Measurements from ENCODE around the gene ROBO2.

Gene ROBO2

DNA sequence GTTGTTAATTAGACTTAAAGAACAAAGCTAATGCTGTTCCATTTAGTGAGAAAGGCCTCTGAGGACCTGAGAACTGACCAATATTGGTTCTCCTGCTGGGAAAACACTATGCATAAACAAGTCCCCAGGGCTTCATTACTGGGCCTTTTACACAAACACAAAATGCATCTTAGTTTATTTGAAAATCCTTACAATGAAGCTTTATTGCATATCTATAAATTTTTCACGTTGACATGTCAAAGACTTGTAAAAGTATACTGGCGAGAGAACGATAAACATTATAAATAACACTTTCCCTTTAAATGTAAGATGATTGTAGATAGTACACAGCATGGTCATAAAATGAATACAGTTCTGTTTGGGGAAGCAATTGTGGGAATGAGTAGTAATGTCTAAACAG is 151.7 kb downstream of the ROBO2 start:
- no peak for DNase-seq

DNA sequence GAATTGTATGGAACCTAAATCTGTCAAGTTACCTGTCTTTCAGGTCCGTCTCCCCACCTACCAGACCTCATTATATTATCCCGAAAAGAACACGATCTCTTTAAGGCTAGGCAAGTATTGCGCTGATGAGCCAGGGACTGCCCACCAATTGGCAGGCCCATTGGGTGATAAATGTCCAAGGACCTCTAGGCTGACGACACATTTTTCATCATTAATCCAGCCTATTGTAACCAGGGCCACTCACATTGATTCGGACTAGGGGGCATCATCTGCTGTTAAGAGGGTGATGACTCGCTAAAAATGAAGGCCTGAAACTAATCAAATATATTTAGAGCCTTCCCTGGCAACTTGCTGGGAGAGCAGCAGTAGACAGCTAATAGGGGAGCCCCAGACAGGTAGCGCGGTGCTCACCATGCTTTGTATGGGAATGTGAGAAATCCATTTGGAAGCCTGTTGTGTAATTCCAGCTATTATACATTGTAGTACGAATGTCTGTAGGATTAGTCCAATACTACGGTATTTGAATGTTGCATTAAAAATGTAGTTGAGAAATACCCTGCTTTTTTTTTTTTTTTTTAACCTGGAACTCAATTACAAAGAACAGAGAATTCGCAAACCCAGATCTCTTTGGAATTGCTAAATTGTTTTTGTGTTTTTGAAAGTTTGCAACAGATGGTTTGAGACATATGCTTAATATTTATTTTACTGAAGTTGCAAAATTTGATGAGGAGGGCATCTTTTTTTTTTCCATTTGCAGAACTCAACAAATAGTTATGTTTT is 156.1 kb downstream of the ROBO2 start:
- DNase-seq: no peak

- no peak for DNase-seq
Observed at GRCh38 chr3:77197408-77197807, 157.5 kb downstream of the ROBO2 start.

- no peak for DNase-seq
Observed at GRCh38 chr3:77203851-77204250, 164.0 kb downstream of the ROBO2 start.

- no peak for DNase-seq
Observed at GRCh38 chr3:77204788-77205187, 164.9 kb downstream of the ROBO2 start.

DNA sequence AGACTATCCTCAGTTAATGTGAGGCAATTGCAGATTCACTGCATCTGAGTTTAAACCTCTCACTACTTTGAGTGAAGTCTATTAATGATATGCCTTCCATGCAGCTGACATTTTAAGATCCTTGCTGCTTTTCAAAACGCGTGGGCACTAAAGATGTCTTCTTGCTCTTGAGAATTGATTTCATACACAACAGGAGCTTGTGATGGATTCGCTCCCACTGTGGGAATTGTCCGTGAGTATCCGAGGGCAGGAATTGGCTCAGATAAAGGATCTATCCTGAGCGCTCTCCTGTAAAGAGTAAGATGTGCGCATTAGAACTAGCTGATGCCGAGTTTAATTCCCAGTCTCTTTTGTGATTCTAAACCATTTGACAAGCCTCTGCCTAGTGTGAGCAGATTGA is 167.9 kb downstream of the ROBO2 start:
- no peak for DNase-seq

- no peak for DNase-seq
Observed at GRCh38 chr3:77222701-77223100, 182.8 kb downstream of the ROBO2 start.

DNA sequence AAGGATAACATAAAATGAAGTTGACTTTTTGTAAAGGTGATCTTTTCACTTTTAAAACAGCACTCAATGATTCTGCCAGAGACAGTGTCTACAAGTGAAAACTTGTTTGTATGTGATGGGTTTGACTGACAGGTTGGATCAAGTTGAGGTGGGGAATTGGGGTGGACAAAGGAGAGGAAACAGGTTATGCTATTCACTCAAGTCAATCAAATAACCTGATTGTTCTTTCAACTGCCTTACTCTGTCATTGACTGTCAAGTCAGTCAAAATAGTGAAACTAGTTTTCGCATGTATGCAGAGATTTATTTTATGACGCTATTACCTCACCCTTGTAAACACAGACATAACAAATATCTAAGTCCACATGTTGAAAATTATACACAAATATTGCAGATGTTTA is 187.7 kb downstream of the ROBO2 start:
- DNase-seq: no peak

DNA sequence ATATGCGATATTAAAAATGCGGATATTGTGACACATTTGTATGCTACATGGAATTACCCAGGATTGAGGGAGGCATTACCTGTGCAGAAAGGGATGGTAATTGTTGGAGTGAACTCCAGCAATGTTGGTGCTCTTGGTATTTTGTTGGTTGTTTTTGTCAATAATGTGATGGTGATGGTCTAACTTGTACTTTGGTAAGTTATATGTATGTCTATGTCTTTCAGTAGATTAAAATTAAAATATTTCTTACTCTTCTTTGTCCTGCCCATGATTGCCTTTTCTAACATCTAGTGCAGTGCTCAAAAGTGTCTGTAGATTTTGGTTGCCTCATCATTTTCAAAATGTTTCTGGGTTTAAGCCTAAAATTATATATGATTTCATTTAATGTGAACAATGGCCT is 192.7 kb downstream of the ROBO2 start:
- no peak for DNase-seq

GRCh38 chr3:77234004-77234403 is 194.1 kb downstream of the ROBO2 start:
- DNase-seq: no peak

- DNase-seq: no peak
Observed at GRCh38 chr3:77236118-77236517, 196.2 kb downstream of the ROBO2 start.

GRCh38 chr3:77240072-77240650 is 200.3 kb downstream of the ROBO2 start:
- no peak for DNase-seq

DNA sequence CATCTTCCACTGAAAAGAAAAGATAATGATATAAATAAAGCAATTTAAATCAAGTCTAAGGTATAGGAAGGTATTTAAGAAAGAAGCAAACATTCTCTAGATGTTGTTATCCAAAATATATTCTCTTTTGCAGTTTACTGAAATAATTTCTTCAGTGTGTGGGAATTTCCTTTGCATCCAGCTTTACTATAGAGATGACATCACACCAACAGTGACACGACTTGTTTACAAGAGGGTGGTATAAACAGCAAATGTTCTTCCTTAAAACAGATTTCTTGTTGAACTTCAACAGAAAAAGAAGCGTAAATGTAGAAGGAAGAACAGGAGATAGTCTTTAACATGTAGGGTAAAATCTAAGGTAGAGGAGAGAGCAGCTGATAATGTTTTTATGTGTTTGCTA is 202.5 kb downstream of the ROBO2 start:
- no peak for DNase-seq

DNA sequence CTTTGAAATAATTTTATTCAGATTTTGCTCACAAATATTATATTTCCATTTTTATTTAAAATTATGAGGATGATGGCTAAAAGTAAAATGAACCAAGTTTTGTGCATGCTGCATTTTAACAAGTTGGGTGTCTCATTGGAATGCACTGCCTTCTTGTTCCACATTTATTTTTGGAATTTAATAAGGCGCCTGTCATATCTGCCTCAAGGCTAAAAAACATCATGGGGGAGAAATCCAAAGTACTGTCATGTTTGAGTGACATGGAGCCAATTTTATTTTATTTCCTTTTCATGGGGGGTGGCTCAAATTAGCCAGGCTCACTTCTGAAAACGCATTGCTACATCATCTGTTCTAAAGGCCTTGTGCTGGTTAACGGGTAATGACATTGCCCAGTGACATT is 205.1 kb downstream of the ROBO2 start:
- DNase-seq: no peak

- DNase-seq: no peak
Observed at GRCh38 chr3:77247061-77247460, 207.2 kb downstream of the ROBO2 start.

- DNase-seq: no peak
Observed at GRCh38 chr3:77247817-77248216, 207.9 kb downstream of the ROBO2 start.

GRCh38 chr3:77248420-77248819 is 208.5 kb downstream of the ROBO2 start:
- no peak for DNase-seq

DNA sequence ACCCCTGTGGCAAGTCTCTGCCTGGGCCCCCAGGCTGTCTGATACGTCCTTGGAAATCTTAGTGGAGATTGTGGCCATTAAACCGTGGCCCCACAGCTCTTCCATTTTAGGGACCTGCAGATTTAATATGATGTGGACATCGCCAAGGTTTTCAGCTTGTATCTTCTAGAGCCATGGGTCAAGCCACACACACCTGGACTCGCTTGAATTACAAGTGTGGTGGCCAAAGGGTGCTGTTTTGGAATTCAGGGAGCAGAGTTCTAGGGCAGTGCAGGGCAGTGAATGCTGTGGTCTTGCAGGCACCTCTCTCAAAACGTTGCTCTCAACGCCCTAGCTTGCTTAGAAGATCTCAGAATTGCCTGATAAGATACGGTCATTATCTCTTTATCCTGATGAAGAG is 211.2 kb downstream of the ROBO2 start:
- no peak for DNase-seq

DNA sequence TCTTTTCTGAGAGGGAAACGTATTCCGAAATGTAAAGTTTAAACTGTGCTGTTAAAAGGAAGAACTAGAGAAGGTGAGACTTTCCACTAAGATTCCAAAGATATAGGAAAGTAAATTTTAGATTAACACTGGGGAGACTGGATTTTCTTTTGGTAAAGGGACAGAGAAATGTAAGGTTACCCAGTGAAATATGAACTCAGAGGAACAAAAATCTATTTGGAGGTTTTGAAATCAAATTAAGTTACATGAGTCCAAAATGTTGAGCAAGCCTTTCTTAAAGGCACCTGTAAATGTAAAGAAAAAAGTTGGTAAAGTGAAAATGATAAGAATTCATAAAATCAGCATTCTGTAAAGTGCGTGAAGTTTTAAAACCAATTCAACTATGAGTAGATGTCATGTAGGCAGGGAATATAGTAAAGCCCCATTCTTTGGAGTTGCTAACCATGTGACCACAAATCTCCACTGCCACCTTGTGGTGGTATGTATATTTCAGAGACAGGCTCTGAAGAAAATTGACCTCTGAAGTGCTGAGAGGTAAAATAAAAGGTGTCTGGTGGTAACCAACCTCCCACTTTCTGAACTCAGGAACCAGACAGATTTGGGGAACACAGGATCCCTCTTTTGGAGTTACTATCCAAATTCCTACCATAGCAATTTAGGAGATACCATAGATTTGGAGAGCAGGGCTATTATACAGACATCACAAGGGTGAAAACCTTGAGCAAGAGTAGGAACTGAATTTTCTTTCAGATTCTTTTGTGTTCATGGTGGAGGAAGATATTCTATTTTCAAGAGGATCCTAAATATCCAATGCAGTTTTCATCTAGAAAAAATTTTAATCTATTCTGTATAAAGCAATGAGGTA is 215.3 kb downstream of the ROBO2 start:
- DNase-seq: no peak

- no peak for DNase-seq
Observed at GRCh38 chr3:77256584-77257503, 216.9 kb downstream of the ROBO2 start.

DNA sequence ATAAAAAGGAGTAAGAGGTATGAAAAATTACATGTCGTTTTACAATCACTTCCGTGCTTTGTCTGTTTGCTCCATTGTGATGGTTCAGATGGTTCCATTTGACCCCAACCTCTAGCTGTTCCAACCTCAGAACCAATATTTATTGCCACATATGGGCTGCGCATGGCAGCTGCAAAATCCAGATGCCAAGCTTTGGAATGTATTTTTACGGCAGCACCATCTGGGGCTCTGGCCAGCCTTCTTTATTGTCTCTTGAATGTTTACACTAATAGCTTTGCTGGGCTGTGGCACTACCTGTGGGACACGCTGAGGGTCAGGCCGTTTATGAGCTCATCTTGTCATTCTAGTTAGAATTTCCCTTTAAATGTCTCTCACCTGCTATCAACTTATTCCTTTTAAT is 219.8 kb downstream of the ROBO2 start:
- no peak for DNase-seq

DNA sequence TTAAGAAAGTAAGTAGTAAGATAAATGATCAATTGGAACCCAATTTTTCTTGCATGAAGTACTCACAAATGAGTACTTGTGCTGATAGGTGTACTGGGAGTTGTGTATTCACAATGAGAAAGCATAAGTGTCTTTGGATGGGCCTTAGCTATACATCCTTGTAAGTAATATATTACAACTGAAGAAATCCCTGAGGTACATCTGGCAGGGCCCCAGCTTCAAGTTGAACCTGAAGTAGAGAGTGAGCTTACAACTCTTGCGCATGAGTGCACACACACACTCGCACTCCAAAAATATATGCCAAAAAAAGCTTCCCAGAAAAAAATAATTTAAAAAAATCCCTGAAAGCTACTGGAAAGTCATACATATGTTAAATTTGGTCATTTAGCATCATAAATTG is 222.5 kb downstream of the ROBO2 start:
- DNase-seq: no peak

DNA sequence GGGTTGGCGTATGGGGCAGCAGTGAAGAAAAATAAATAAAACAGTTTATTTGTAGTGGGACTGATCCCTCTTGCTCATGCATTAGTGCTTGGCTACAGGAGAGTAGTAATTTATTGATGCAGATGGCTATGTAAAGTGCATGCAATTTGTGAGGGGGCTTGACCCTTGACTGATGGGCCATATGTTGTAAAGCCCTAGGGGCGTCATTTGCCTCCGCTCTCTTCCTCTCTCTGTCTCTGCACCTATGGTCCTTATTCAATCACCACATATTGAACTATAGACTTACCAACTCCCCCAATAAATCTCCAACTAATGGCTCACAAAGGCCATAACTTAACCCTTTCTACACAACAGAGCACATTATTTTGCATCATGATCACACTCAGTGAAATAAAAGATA is 227.7 kb downstream of the ROBO2 start:
- DNase-seq: no peak

Measured in CD4-positive, alpha-beta T cell treated with Interleukin-10 for 1 hour (primary cell).